Memory B cell (primary cell): ENCODE results near the gene ZNF280B.
A peak's percentile ranks its signal among the peaks of the same experiment; 100 is the strongest.
"Not testable (repeated sequence)": the region's sequence is repeated elsewhere in the genome, so short reads cannot be mapped to it uniquely, and the experiment has no call there.

Source experiments
- ATAC-seq: fragments of 150-1000 bp; cut with Tn5 transposase; 2 replicates; pipeline ENCODE4 v1.10.0; 2021; ENCODE audit warnings: low read depth, mild to moderate bottlenecking, moderate library complexity
- DNase-seq, 2 donors: peaks; one replicate each; pipeline ENCODE4 v3.0.0; 2022; ENCODE audit warnings: low spot score in 2 of 2
- H3K27ac Mint-ChIP-seq: one replicate; pipeline ENCODE4 v1.8.0; 2022; ENCODE audit warnings: mild to moderate bottlenecking, moderate library complexity, mixed read lengths
- H3K27me3 Mint-ChIP-seq: one replicate; pipeline ENCODE4 v1.8.0; 2022; ENCODE audit warnings: mixed read lengths
- H3K36me3 Mint-ChIP-seq: one replicate; pipeline ENCODE4 v1.8.0; 2022; ENCODE audit warnings: mild to moderate bottlenecking, mixed read lengths
- H3K4me1 Mint-ChIP-seq: one replicate; pipeline ENCODE4 v1.8.0; 2022; ENCODE audit warnings: mixed read lengths
- H3K4me3 Mint-ChIP-seq: one replicate; pipeline ENCODE4 v1.8.0; 2022; ENCODE audit warnings: mild to moderate bottlenecking, moderate library complexity, mixed read lengths
- H3K9me3 Mint-ChIP-seq: one replicate; pipeline ENCODE4 v1.8.0; 2022; ENCODE audit warnings: mixed read lengths

ZNF280B gene

DNA sequence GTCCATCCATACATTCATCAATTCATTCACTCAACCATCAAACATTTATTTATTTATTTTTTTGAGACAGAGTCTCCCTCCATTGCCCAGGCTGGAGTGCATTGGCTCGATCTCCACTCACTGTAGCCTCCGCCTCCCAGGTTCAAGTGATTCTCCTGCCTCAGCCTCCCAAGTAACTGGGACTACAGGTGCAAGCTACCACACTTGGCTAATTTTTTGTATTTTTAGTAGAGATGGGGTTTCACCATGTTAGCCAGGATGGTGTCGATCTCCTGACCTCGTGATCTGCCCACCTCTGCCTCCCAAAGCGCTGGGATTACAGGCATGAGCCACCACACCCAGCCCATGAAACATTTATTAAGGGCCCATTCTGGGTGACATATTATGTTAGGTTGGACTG is 37.4 kb downstream of the ZNF280B start:
- not testable (repeated sequence) for H3K9me3 Mint-ChIP-seq, H3K27me3 Mint-ChIP-seq, DNase-seq, ATAC-seq, H3K4me3 Mint-ChIP-seq, H3K36me3 Mint-ChIP-seq, H3K4me1 Mint-ChIP-seq, H3K27ac Mint-ChIP-seq

DNA sequence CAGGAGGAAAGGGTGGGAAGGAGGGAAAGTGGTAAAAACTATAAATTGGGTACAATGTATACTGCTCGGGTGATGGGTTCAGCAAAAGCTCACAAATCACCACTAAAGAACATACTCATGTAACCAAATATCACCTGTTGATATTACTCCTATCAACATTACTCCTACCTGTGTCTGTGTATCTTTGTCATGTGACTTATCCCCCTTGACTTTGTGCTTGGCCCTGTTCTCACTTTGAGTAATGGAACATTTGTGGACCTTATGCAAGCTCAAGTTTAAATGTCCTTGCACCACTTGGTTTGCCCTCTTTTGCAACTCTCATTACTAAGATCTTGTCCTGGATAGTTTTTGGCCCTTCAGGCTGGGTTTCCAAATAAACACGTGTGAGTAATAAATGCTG is 39.0 kb downstream of the ZNF280B start:
- no peak for DNase-seq
- no peak for ATAC-seq
- Mint-ChIP-seq H3K36me3 (peaks cover 3% of the 10 kb centered on the region), H3K4me1 (no peaks in the 10 kb centered on the region), H3K27ac (no peak overlapping the region), H3K4me3 (no peak overlapping the region), H3K27me3 (no peaks in the 10 kb centered on the region), H3K9me3 (peaks cover 5% of the 10 kb centered on the region)

DNA sequence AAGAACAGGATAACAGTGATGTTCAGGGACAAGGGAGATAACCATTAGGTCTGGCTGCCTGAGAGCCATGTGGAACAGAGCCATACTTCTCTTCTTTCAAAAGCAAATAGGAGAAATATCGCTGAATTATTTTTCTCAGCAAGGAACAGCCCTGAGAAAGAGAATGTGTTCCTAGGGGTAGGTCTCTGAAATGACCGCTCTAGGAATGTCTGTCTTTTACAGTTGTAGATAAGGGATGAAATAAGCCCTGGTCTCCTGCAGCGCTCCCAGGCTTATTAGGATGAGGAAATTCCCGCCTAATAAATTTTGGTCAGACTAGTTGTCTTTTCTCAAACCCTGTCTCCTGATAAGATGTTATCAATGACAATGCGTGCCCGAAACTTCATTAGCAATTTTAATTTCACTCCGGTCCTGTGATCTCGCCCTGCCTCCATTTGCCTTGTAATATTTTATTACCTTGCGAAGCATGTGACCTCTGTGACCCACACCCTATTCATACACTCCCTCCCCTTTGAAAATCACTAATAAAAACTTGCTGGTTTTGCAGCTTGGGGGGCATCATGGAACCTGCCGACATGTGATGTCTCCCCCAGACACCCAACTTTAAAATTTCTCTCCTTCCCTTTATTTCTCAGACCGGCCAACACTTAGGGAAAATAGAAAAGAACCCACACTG is 39.6 kb downstream of the ZNF280B start:
- H3K27me3 Mint-ChIP-seq, ATAC-seq, H3K9me3 Mint-ChIP-seq, H3K4me3 Mint-ChIP-seq, H3K36me3 Mint-ChIP-seq, DNase-seq, H3K4me1 Mint-ChIP-seq, H3K27ac Mint-ChIP-seq: not testable (repeated sequence)

DNA sequence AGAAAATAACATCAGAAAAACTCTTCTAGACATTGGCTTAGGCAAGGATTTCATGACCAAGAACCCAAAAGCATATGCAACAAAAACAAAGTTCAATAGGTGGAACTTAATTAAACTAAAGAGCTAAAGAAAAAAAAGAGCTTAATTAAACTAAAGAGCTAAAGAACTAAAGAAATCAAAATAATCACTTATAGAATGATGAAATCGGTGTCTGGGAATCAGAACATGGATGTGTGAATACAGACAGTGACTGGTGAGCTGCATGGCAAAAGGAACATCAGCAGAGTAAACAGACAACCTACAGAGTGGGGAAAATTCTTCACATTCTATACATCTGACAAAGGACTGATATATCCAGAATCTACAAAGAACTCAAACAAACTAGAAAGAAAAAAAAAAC is 41.4 kb downstream of the ZNF280B start:
- no peak for ATAC-seq
- peaks cover 3% of the 10 kb centered on the region for H3K36me3 Mint-ChIP-seq
- DNase-seq, result no peak

GRCh38 chr22:22465782-22466181 is 42.8 kb downstream of the ZNF280B start:
- no peak overlapping the region for H3K4me3 Mint-ChIP-seq
- H3K4me1 Mint-ChIP-seq, result peaks cover 7% of the 10 kb centered on the region
- H3K27me3 Mint-ChIP-seq, result peaks cover 3% of the 10 kb centered on the region
- peaks cover 3% of the 10 kb centered on the region for H3K36me3 Mint-ChIP-seq
- H3K9me3 Mint-ChIP-seq, result peaks cover 5% of the 10 kb centered on the region
- DNase-seq (no peak), ATAC-seq (no peak)
- H3K27ac Mint-ChIP-seq, result no peak overlapping the region

More for the DNA sequence above, 41.4 kb downstream of the ZNF280B start:
- H3K4me1 Mint-ChIP-seq, result peaks cover 7% of the 10 kb centered on the region
- H3K4me3 Mint-ChIP-seq, result no peak overlapping the region
- H3K27ac Mint-ChIP-seq, result no peak overlapping the region
- H3K27me3 Mint-ChIP-seq, result peaks cover 3% of the 10 kb centered on the region
- peaks cover 5% of the 10 kb centered on the region for H3K9me3 Mint-ChIP-seq

DNA sequence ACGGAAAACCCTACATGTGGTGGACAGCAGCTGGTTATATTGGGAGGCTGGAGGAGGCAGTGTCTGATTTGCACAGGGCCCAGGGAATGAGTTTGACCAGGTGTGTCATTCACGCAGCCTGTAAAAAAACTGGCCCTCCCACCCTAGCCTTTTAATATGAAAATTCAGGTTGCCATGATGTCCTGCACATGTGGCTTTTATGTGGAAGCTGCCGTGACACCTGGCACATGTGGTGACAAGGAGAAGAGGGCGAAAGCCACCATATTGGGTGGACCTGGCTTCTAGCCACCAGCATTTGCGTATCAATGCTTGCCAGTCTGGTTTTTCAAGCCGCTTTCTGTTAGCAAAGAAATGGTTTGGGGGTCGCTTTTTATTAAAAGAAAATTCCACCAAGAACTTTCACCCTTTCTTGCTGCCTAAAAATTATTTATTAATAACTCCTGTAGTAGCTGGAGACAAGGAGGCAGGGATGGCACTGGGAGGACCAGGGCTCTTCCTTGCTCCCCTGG is 43.4 kb downstream of the ZNF280B start:
- peaks cover 7% of the 10 kb centered on the region for H3K4me1 Mint-ChIP-seq
- H3K4me3 Mint-ChIP-seq, result no peak overlapping the region
- peaks cover 8% of the 10 kb centered on the region for H3K9me3 Mint-ChIP-seq
- peaks cover 3% of the 10 kb centered on the region for H3K27me3 Mint-ChIP-seq
- H3K27ac Mint-ChIP-seq, result no peak overlapping the region
- peaks cover 3% of the 10 kb centered on the region for H3K36me3 Mint-ChIP-seq
- no peak for DNase-seq
- ATAC-seq, result no peak

- Mint-ChIP-seq H3K4me3 (no peak overlapping the region), H3K4me1 (peaks cover 7% of the 10 kb centered on the region), H3K27me3 (peaks cover 3% of the 10 kb centered on the region), H3K9me3 (peaks cover 8% of the 10 kb centered on the region), H3K27ac (no peak overlapping the region), H3K36me3 (peaks cover 3% of the 10 kb centered on the region)
- DNase-seq (no peak), ATAC-seq (no peak)
Measured at GRCh38 chr22:22464541-22465054, 43.9 kb downstream of the ZNF280B start.

GRCh38 chr22:22463855-22464540 is 44.5 kb downstream of the ZNF280B start:
- no peak overlapping the region for H3K27ac Mint-ChIP-seq
- no peak overlapping the region for H3K4me3 Mint-ChIP-seq
- H3K4me1 Mint-ChIP-seq, result peaks cover 7% of the 10 kb centered on the region
- DNase-seq, result peak; percentile 47 to 71
- no peaks in the 10 kb centered on the region for H3K36me3 Mint-ChIP-seq
- peaks cover 3% of the 10 kb centered on the region for H3K27me3 Mint-ChIP-seq
- H3K9me3 Mint-ChIP-seq, result peaks cover 4% of the 10 kb centered on the region
- peak; percentile 78 for ATAC-seq

GRCh38 chr22:22462813-22463567 is 45.6 kb downstream of the ZNF280B start:
- no peak for DNase-seq

DNA sequence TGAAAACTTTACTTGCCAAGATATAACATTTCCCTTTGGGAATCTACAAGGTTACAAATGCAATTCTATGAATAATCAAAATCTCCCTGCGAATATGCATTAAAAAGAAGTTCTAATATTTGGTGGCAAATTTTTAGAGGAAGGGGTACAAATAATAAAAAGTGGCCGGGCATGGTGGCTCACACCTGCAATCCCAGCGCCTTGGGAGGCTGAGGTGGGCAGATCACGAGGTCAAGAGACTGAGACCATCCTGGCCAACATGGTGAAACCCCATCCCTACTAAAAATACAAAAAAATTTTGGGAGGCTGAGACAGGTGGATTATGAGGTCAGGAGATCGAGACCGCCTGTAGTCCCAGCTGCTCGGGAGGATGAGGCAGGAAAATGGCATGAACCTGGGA is 47.0 kb downstream of the ZNF280B start:
- Mint-ChIP-seq H3K36me3 (peaks cover 4% of the 10 kb centered on the region), H3K9me3 (peaks cover 5% of the 10 kb centered on the region), H3K27ac (no peak overlapping the region), H3K4me1 (peaks cover 7% of the 10 kb centered on the region), H3K4me3 (no peak overlapping the region), H3K27me3 (peaks cover 3% of the 10 kb centered on the region)
- DNase-seq (no peak), ATAC-seq (no peak)

More at GRCh38 chr22:22462813-22463567, 45.6 kb downstream of the ZNF280B start:
- no peaks in the 10 kb centered on the region for H3K36me3 Mint-ChIP-seq
- peaks cover 7% of the 10 kb centered on the region for H3K4me1 Mint-ChIP-seq
- no peak for ATAC-seq
- no peak overlapping the region for H3K4me3 Mint-ChIP-seq
- H3K27ac Mint-ChIP-seq, result no peak overlapping the region
- H3K9me3 Mint-ChIP-seq, result peaks cover 5% of the 10 kb centered on the region
- peaks cover 3% of the 10 kb centered on the region for H3K27me3 Mint-ChIP-seq

- Mint-ChIP-seq H3K27ac (no peak overlapping the region), H3K4me3 (no peak overlapping the region), H3K4me1 (peaks cover 7% of the 10 kb centered on the region), H3K27me3 (peaks cover 3% of the 10 kb centered on the region), H3K36me3 (peaks cover 4% of the 10 kb centered on the region), H3K9me3 (peaks cover 5% of the 10 kb centered on the region)
- DNase-seq (no peak), ATAC-seq (no peak)
Measured at GRCh38 chr22:22461111-22461510, 47.4 kb downstream of the ZNF280B start.

GRCh38 chr22:22460635-22461034 is 47.9 kb downstream of the ZNF280B start:
- Mint-ChIP-seq H3K4me3 (no peak overlapping the region), H3K27me3 (peaks cover 3% of the 10 kb centered on the region), H3K27ac (no peak overlapping the region), H3K9me3 (peaks cover 5% of the 10 kb centered on the region), H3K4me1 (peaks cover 7% of the 10 kb centered on the region), H3K36me3 (peaks cover 4% of the 10 kb centered on the region)
- DNase-seq (no peak), ATAC-seq (no peak)

GRCh38 chr22:22460060-22460459 is 48.5 kb downstream of the ZNF280B start:
- Mint-ChIP-seq H3K36me3 (peaks cover 6% of the 10 kb centered on the region), H3K4me1 (peaks cover 7% of the 10 kb centered on the region), H3K27ac (no peak overlapping the region), H3K27me3 (peaks cover 3% of the 10 kb centered on the region), H3K9me3 (peaks cover 6% of the 10 kb centered on the region), H3K4me3 (no peak overlapping the region)
- no peak for ATAC-seq
- no peak for DNase-seq
